Measurements from ENCODE around the gene APOL1. TPM values are rescaled to one million over a fixed set of nuclear protein-coding genes. Genes with fewer than 3 reads are reported as not detected.

The APOL1 gene
- total and polyA plus RNA-seq, 2 of the 4 experiments (the other 2 are of a cell fraction), result 0.36 to 0.77 TPM

GRCh38 chr22:36301851-36302250, 48.9 kb downstream of the APOL1 start:
- POLR2A ChIA-PET (ENCODE audit: unreplicated experiment), result interaction anchor here (0.9 to 1.0 kb wide), 2 partner anchors 70 to 77 kb away, joined by 5 to 11 read pairs; no protein-coding TSS in a partner anchor
- DNase-seq, result peak; percentile 97
- H3K36me3 ChIP-seq (ENCODE audit: control insufficient read depth, insufficient read depth, low read length), result peaks cover 94% of the 10 kb centered on the region
- H4K8ac ChIP-seq (ENCODE audit: low read depth in 2 of 2, low read length in 2 of 2), result peak overlapping the region; percentile 31 to 85; a peak in 3 of 4 replicates
- H3K4me1 ChIP-seq (ENCODE audit: control insufficient read depth, insufficient read depth, low read length), result peaks cover 21% of the 10 kb centered on the region
- peak overlapping the region; percentile 99 for H2BK5ac ChIP-seq (ENCODE audit: low read depth, low read length, poor library complexity, severe bottlenecking)
- WGBS, 2 experiments (ENCODE audit: extremely low coverage in 2 of 2, insufficient read length in 1 of 2), result no CpG with 5 or more reads among the region's 8 CpGs
- peak overlapping the region; percentile 84 for H3K23ac ChIP-seq (ENCODE audit: low read depth, low read length)
- BruUV-seq (replicated peaks), result no TSS peak
- H4K20me1 ChIP-seq (ENCODE audit: insufficient read depth, low read length), result peaks cover 93% of the 10 kb centered on the region
- TF ChIP-seq RCOR1 (IDR thresholded peaks at IDR 0.05; ENCODE audit: insufficient replicate concordance, low read length), result peak; percentile 70
- TF ChIP-seq FOS (IDR thresholded peaks at IDR 0.05; ENCODE audit: low read depth, low read length), result peak; percentile 96
- TF ChIP-seq NFE2L2 (IDR thresholded peaks at IDR 0.05; ENCODE audit: low read depth, low read length), result peak; percentile 31; the same call in 1 of the 2 replicates
- peak; percentile 79 for TF ChIP-seq BHLHE40 (IDR thresholded peaks at IDR 0.05; ENCODE audit: low read depth, low read length)
- no peak for TF ChIP-seq CTCF (conservative IDR thresholded peaks at IDR 0.05; ENCODE audit: low read depth, low read length)
- CTCF ChIA-PET, result interaction anchor here (0.6 to 2.1 kb wide), 4 partner anchors 69 to 168 kb away, joined by 3 to 17 read pairs (median 4); no protein-coding TSS in a partner anchor
- peaks cover 53 to 92% of the 10 kb centered on the region in 2 experiments for H3K79me1 ChIP-seq (ENCODE audit: low read depth in 1 of 2, low read length in 2 of 2)
- peak overlapping the region; percentile 56 for H2BK20ac ChIP-seq (ENCODE audit: low read depth, low read length)
- H2AK9ac ChIP-seq (replicated peaks; ENCODE audit: low read depth, low read length, poor library complexity), result peak overlapping the region; percentile 42
- H3K9me1 ChIP-seq (ENCODE audit: insufficient read depth, low read length), result peaks cover 9% of the 10 kb centered on the region
- in situ Hi-C loops (cut with MboI; ENCODE audit: low sequenced_read_pairs) (no loop called here), intact Hi-C loops (cut with micrococcal nuclease) (loop anchor here (1.0 kb wide), 3 partner anchors 27 to 168 kb away; no protein-coding TSS in a partner anchor), dilution Hi-C loops (cut with HindIII; ENCODE audit: low sequenced_read_pairs, unreplicated experiment) (no loop called here)
- H3K4me3 ChIP-seq (ENCODE audit: insufficient read depth, low read depth, low read length), result no peak overlapping the region
- H3K14ac ChIP-seq (replicated peaks; ENCODE audit: low read depth, low read length), result peak overlapping the region; percentile 84
- peak overlapping the region; percentile 58 for H4K5ac ChIP-seq (ENCODE audit: low read depth, low read length)
- H3K27me3 ChIP-seq (ENCODE audit: control insufficient read depth, insufficient read depth, low read length), result no peaks in the 10 kb centered on the region
- H3K18ac ChIP-seq (ENCODE audit: low read depth, low read length), result peak overlapping the region; percentile 84
- H3K27ac ChIP-seq (ENCODE audit: insufficient read depth, low read length), result peak overlapping the region; percentile 94
- no peaks in the 10 kb centered on the region for H3K9me3 ChIP-seq (ENCODE audit: control insufficient read depth, insufficient read depth, low read length)
- peak overlapping the region; percentile 88 for H4K91ac ChIP-seq (ENCODE audit: insufficient read depth, low read depth, low read length)
- H2AFZ ChIP-seq (replicated peaks; ENCODE audit: low read length, poor library complexity), result no peak overlapping the region
- peak overlapping the region; percentile 58 for H3K9ac ChIP-seq (ENCODE audit: low read depth, low read length)
- peak overlapping the region; percentile 34; the same call in 1 of the 3 replicates for H2BK15ac ChIP-seq (ENCODE audit: low read depth, low read length)
- peak; percentile 78 for ATAC-seq (ENCODE audit: low read depth)
- peak overlapping the region; percentile 93 for H2AK5ac ChIP-seq (ENCODE audit: low read depth, low read length)
- peak overlapping the region; percentile 30 for H3K4me2 ChIP-seq (ENCODE audit: low read depth, low read length)
- peak overlapping the region; percentile 91 for H3K4ac ChIP-seq (ENCODE audit: low read depth, low read length)
- peak overlapping the region; percentile 89 for H2BK120ac ChIP-seq (ENCODE audit: low read depth, low read length)
- peak overlapping the region; percentile 58; the same call in 1 of the 2 replicates for H3K56ac ChIP-seq (ENCODE audit: extremely low read depth, insufficient read depth, low read length)

Measured in IMR-90 (cell line).